ENCODE measurements around the gene CRK. TPM values are rescaled to one million over a fixed set of nuclear protein-coding genes. Genes with fewer than 3 reads are reported as not detected.

Gene CRK
- total RNA-seq, 1 donor from 2014 or later, result 81.3 TPM

DNA sequence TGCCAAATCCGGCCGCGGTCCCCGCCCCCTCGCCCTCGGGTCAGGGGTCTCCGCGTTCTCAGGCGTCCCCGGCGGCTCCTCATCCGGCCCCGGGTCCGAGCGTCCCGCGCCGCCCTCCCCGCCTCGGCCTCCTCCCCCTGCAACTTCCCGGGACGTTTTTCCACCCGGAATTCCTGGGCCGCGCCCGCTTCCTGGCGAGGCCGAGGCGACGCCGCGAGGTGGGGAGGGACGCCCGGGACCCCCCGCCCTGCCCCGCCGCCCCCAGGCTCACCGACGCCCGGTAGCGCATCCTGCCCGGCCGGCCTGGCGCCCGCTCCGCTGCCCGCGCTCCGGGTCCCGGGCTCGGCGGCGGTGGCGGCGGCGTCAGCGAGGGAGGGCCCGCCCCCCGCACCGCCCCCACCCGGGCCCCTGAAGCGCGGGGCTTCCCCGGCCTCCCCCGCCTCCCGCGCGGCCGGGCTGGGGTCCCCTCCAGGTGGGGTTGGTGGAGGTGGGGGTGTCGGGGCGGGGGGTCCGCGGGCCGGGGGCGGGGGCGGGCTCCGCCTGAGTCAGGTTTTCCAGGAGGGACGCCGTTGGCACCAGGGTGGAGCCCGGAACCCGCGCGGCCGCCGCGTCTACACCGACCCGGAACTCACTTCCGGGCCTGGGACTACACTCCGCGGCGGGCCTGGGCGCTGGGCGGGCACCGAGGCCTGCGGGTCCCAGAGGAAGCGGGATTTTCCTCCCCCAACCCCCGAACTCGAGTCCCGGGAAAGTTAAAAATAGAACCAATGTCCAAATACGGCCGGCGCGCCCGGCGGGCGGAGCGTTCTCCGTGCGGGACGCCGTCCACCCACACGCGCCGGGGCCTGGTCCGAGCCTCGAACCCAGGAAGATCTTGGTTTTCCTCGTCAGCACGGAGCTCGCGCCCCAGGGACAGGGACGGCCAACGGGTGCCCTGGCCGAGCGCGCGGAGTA is 29.7 kb upstream of the CRK start:
- DNase-seq (peak; percentile 87), ATAC-seq (peak; percentile 20)
- TF ChIP-seq, protein P1, sequence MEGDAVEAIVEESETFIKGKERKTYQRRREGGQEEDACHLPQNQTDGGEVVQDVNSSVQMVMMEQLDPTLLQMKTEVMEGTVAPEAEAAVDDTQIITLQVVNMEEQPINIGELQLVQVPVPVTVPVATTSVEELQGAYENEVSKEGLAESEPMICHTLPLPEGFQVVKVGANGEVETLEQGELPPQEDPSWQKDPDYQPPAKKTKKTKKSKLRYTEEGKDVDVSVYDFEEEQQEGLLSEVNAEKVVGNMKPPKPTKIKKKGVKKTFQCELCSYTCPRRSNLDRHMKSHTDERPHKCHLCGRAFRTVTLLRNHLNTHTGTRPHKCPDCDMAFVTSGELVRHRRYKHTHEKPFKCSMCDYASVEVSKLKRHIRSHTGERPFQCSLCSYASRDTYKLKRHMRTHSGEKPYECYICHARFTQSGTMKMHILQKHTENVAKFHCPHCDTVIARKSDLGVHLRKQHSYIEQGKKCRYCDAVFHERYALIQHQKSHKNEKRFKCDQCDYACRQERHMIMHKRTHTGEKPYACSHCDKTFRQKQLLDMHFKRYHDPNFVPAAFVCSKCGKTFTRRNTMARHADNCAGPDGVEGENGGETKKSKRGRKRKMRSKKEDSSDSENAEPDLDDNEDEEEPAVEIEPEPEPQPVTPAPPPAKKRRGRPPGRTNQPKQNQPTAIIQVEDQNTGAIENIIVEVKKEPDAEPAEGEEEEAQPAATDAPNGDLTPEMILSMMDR (IDR thresholded peaks at IDR 0.05), result no peak
- H3K4me3 ChIP-seq, result peak overlapping the region; percentile 67
- no peaks in the 10 kb centered on the region for H3K9me3 ChIP-seq
- no peaks in the 10 kb centered on the region for H3K27me3 ChIP-seq
- peaks cover 54% of the 10 kb centered on the region for H3K4me1 ChIP-seq
- peaks cover 31% of the 10 kb centered on the region for H3K36me3 ChIP-seq
- peak overlapping the region; percentile 91 for H3K27ac ChIP-seq
- intact Hi-C loops (cut with DNase I), result no loop called here

DNA sequence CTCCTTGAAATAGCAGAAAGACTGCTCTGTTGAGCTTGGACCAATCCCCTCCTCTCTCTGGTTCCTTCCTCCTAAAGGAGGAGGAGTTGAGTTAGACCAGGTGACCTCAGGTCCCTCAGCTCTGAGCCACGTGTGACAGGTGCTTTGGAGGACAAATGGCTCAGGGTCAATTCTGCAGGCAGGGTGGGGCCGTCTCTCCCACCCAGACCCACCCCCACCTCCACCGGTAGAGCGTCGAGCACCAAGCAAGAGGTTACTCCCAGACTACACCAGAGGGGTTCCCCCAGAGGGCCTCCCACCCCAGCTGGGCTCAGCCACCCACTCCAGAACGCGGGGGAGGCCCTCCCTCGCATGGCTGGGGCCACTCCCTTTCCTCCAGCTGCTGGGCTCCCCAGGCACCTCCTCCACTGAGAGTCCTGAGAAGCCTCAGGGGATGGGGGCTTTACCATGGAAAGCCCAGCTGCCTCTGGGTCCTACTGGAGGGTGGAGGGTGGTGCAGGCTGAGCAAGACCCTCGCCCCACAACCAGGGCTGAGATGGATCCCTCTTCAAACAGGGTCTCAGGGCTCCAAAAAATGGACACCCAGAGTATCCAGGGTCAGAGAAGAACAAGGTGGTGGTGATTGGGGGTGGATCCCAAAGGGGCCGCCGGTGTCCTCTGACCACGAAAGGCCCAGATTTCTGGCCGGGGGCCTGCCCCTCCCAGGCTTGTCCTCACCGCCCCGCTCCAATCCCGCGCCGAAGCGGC is 28.8 kb upstream of the CRK start:
- DNase-seq (peak; percentile 85), ATAC-seq (peak; percentile 60)
- Histone ChIP-seq H3K27ac (peak overlapping the region; percentile 91), H3K27me3 (no peaks in the 10 kb centered on the region), H3K4me3 (peak overlapping the region; percentile 67), H3K9me3 (no peaks in the 10 kb centered on the region), H3K4me1 (peaks cover 49% of the 10 kb centered on the region), H3K36me3 (peaks cover 40% of the 10 kb centered on the region)
- intact Hi-C loops (cut with DNase I), result no loop called here
- TF ChIP-seq, protein P1 (IDR thresholded peaks at IDR 0.05), result no peak

DNA sequence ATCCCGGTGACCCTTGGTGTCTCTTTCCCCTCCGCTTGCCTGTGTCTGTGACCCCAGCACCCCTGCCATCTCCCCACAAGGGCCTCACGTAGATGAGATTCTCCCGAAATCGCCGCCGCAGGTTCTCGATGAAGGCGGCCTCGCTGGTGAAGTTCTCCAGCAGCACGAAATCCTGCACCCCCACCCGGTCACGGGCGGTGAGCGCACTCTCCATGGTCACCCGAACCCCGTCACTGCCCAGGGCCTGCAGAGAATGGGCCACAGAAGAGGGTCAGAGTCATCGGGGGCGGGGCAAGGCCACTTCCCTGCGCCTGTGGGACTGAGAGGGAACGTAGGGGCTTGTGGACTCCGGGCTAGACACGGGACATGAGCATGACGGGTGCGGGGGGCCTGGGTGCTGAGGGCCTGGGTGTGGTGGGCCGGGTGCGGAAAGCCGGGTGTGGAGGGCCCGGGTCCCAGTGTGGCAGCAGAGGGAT is 28.1 kb upstream of the CRK start:
- H3K4me1 ChIP-seq, result peaks cover 42% of the 10 kb centered on the region
- peaks cover 47% of the 10 kb centered on the region for H3K36me3 ChIP-seq
- H3K27ac ChIP-seq, result no peak overlapping the region
- ATAC-seq, result no peak
- intact Hi-C loops (cut with DNase I), result no loop called here
- TF ChIP-seq, protein P1 (IDR thresholded peaks at IDR 0.05), result no peak
- no peaks in the 10 kb centered on the region for H3K9me3 ChIP-seq
- H3K4me3 ChIP-seq, result peak overlapping the region; percentile 67
- DNase-seq, result no peak
- no peaks in the 10 kb centered on the region for H3K27me3 ChIP-seq

DNA sequence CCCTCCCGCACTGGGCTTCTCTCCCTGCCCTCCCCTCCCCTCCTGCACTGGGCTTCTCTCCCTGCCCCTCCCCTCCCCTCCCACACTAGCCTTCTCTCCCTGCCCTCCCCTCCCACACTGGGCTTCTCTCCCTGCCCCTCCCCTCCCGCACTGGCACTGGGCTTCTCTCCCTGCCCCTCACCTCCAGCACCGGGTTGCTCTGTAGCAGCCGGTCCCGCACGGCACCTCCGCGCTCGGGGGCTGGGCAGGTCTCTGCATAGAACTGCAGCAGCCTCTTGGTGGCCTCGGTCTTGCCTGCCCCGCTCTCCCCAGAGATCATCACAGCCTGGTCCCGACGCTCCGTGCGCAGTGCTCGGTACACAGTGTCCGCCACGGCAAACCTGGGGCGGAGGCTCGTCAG is 26.6 kb upstream of the CRK start:
- DNase-seq (no peak), ATAC-seq (no peak)
- H3K36me3 ChIP-seq, result peaks cover 61% of the 10 kb centered on the region
- H3K4me3 ChIP-seq, result no peak overlapping the region
- TF ChIP-seq, protein P1 (IDR thresholded peaks at IDR 0.05), result no peak
- no peaks in the 10 kb centered on the region for H3K9me3 ChIP-seq
- intact Hi-C loops (cut with DNase I), result no loop called here
- H3K27ac ChIP-seq, result no peak overlapping the region
- peaks cover 32% of the 10 kb centered on the region for H3K4me1 ChIP-seq
- H3K27me3 ChIP-seq, result no peaks in the 10 kb centered on the region

DNA sequence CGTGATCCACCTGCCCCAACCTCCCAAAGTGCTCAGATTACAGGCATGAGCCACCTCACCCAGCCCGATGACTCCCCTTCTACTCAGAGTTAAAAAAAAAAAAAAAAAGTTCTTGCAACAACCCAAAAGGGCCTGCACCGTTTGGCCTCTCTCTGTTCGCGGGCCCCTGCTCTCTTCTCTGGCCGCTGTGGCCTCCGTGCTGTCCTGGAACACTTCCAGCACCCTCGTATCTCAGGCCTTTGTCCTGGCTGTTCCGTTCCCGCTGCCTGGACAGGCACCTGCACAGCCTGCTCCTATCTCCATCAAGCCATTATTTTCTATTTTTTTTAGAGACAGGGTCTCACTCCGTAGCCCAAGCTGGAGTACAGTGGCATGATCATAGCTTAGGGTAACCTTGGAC is 25.7 kb upstream of the CRK start:
- Histone ChIP-seq H3K9me3 (no peaks in the 10 kb centered on the region), H3K4me1 (peaks cover 23% of the 10 kb centered on the region), H3K36me3 (peaks cover 71% of the 10 kb centered on the region), H3K27me3 (no peaks in the 10 kb centered on the region), H3K4me3 (no peak overlapping the region), H3K27ac (no peak overlapping the region)
- TF ChIP-seq, protein P1 (IDR thresholded peaks at IDR 0.05), result no peak
- intact Hi-C loops (cut with DNase I), result no loop called here
- ATAC-seq, result no peak
- DNase-seq, result no peak
